Endothelial cell of umbilical vein (primary cell): ENCODE results near the gene JSRP1. TPM values are rescaled to one million over a fixed set of nuclear protein-coding genes. Genes with fewer than 3 reads are reported as not detected.

Experiments used
- BruUV-seq: library from RNA; stranded (reverse); fragments of 400-500 nt; replicated peaks from 2 replicates; lab custom pipeline; 2021; lab: Mats Ljungman, UMichigan
- CTCF ChIA-PET: fragments of 300-600, 350-600 bp; sonication (Branson Sonifier 250); formaldehyde crosslinking; loops from one replicate; lab custom pipeline; 2021; ENCODE audit warnings: antibody characterized with exemption, inconsistent platforms; lab: Charles Lee
- POLR2A ChIA-PET: fragments of 300-600, 350-600 bp; sonication (Branson Sonifier 250); formaldehyde crosslinking; loops from one replicate; lab custom pipeline; 2021; ENCODE audit warnings: antibody characterized with exemption, inconsistent platforms; lab: Charles Lee
- DNase-seq: peaks from one replicate; pipeline ENCODE4 v3.0.0-alpha.2; 2011; ENCODE audit warnings: low read depth, low spot score
- FAIRE-seq: peaks from 2 replicates; lab custom pipeline; 2011; peaks lifted over from hg19 to GRCh38; lab: Jason Lieb, UNC
- H2AFZ ChIP-seq: 2 replicates; pipeline ENCODE4 v1.6.0; 2012; ENCODE audit warnings: low read depth, low read length, control low read depth, inconsistent platforms
- H3K27ac ChIP-seq: 2 replicates; pipeline ENCODE4 v1.5.1; 2011; ENCODE audit warnings: low read depth, mild to moderate bottlenecking, control low read depth, low read length, moderate library complexity; ENCODE audit not compliant: insufficient read depth
- H3K27me3 ChIP-seq, 2 experiments: 2 replicates each; pipeline versions ENCODE4 v1.6.0 to v1.6.1; 2011; ENCODE audit warnings: low read length in 2 of 2, mixed read lengths in 1 of 2; ENCODE audit not compliant: control insufficient read depth in 2 of 2, insufficient read depth in 2 of 2
- H3K36me3 ChIP-seq, 2 experiments: 2 replicates in 1 of 2; 3 replicates in 1 of 2; pipeline ENCODE4 v1.5.1; 2011; ENCODE audit warnings: low read length in 2 of 2, mild to moderate bottlenecking in 1 of 2, moderate library complexity in 1 of 2; ENCODE audit not compliant: control insufficient read depth in 2 of 2, insufficient read depth in 2 of 2; ENCODE audit errors: extremely low read depth in 1 of 2
- H3K4me1 ChIP-seq: 3 replicates; pipeline ENCODE4 v1.5.1; 2011; ENCODE audit warnings: mild to moderate bottlenecking, low read length; ENCODE audit not compliant: control insufficient read depth, insufficient read depth; ENCODE audit errors: extremely low read depth
- H3K4me2 ChIP-seq: 2 replicates; pipeline ENCODE4 v1.6.1; 2011; ENCODE audit warnings: low read length, control low read depth, mixed read lengths; ENCODE audit not compliant: insufficient read depth
- H3K4me3 ChIP-seq, 3 experiments: fragments of 200-600 bp in 1 of 3; sonication (generic), shearing (Covaris generic) in 1 of 3; replicated peaks in 1 of 3; 2 replicates each; pipeline ENCODE4 v1.5.1; 2011 to 2016; ENCODE audit warnings: control low read depth in 3 of 3, low read length in 3 of 3, mild to moderate bottlenecking in 2 of 3, inconsistent platforms in 1 of 3, low read depth in 1 of 3, moderate library complexity in 1 of 3; ENCODE audit not compliant: insufficient read depth in 1 of 3
- H3K79me2 ChIP-seq: 2 replicates; pipeline ENCODE4 v1.6.0; 2012; ENCODE audit warnings: low read length, inconsistent platforms; ENCODE audit not compliant: control insufficient read depth, insufficient read depth
- H3K9ac ChIP-seq: replicated peaks from 2 replicates; pipeline ENCODE3; 2011; ENCODE audit warnings: low read length, control low read depth; ENCODE audit not compliant: insufficient read depth; ENCODE audit errors: extremely low read depth
- H3K9me1 ChIP-seq: replicated peaks from 3 replicates; pipeline ENCODE4 v1.6.0; 2011; ENCODE audit warnings: mild to moderate bottlenecking, low read length; ENCODE audit not compliant: control insufficient read depth, insufficient read depth; ENCODE audit errors: extremely low read depth
- H3K9me3 ChIP-seq: replicated peaks from 2 replicates; pipeline ENCODE4 v1.5.1; 2012; ENCODE audit warnings: low read length, inconsistent platforms; ENCODE audit not compliant: control insufficient read depth, insufficient read depth
- H4K20me1 ChIP-seq: replicated peaks from 2 replicates; pipeline ENCODE3; 2011; ENCODE audit warnings: mild to moderate bottlenecking, low read length; ENCODE audit not compliant: control insufficient read depth, insufficient read depth; ENCODE audit errors: extremely low read depth
- EZH2 ChIP-seq: IDR thresholded peaks from 2 replicates; pipeline ENCODE4 v1.6.1; 2012; ENCODE audit warnings: borderline replicate concordance, low read depth, mild to moderate bottlenecking, moderate library complexity, low read length, inconsistent platforms; ENCODE audit not compliant: severe bottlenecking
- FOS ChIP-seq: IDR thresholded peaks from 2 replicates; pipeline ENCODE4 v1.6.1; 2011; ENCODE audit warnings: mild to moderate bottlenecking, low read length, moderate library complexity, borderline replicate concordance; ENCODE audit not compliant: insufficient read depth
- GATA2 ChIP-seq: IDR thresholded peaks from 2 replicates; pipeline ENCODE4 v1.7.0; 2011; ENCODE audit warnings: low read depth, mild to moderate bottlenecking, moderate library complexity, mixed read lengths, low read length; ENCODE audit not compliant: insufficient read length, insufficient read depth
- JUN ChIP-seq: IDR thresholded peaks from 2 replicates; pipeline ENCODE4 v1.6.1; 2011; ENCODE audit warnings: borderline replicate concordance, low read depth; ENCODE audit not compliant: insufficient read length, insufficient read depth
- MYC ChIP-seq: IDR thresholded peaks from one replicate; pipeline ENCODE4 v1.6.1; 2011; ENCODE audit warnings: mild to moderate bottlenecking, low read depth, low read length
- POLR2A ChIP-seq: IDR thresholded peaks from 2 replicates; pipeline ENCODE4 v1.6.1; 2012; ENCODE audit warnings: low read depth, mild to moderate bottlenecking, control low read depth, low read length
- POLR2AphosphoS5 ChIP-seq: IDR thresholded peaks from 2 replicates; pipeline ENCODE4 v1.6.1; 2012; ENCODE audit warnings: low read depth, mild to moderate bottlenecking, control low read depth, low read length, moderate library complexity; ENCODE audit not compliant: insufficient read depth
- dilution Hi-C: fragments of 300-500 bp; cut with MboI; formaldehyde crosslinking; loops from one replicate; pipeline ENCODE4 v1.15.0; 2019; ENCODE audit warnings: low sequenced_read_pairs; ENCODE audit not compliant: extremely low pct_ligation_motif_present
- intact Hi-C: fragments of 100-400 bp; cut with micrococcal nuclease; formaldehyde crosslinking; loops from one replicate; pipeline ENCODE4 v1.10.0; 2022
- microRNA counts: library from miRNA; unstranded; fragments of <30 nt; microRNA quantifications from one replicate; lab custom pipeline; 2016
- microRNA-seq: library from miRNA; unstranded; fragments of <30 nt; microRNA quantifications from one replicate; pipeline ENCODE4 v1.2.0, GENCODE V29; 2021; ENCODE audit warnings: borderline number of aligned reads, borderline replicate concordance
- polyA plus RNA-seq, 4 experiments: library from polyadenylated mRNA; depleted of rRNA in 3 of 4; stranded (reverse) in 3 of 4; unstranded in 1 of 4; fragments of >200 nt; gene quantifications; 2 replicates each; pipeline versions ENCODE4 v1.2.1 to v1.2.3, GENCODE V29; 2011 to 2012; ENCODE audit warnings: missing spikeins in 1 of 4
- small RNA-seq: library from RNA; depleted of rRNA; stranded (forward); fragments of <200 nt; gene quantifications from one replicate; pipeline ENCODE3, GENCODE V24; 2012; ENCODE audit warnings: low replicate concordance, low read depth; ENCODE audit not compliant: insufficient read depth, insufficient read length
- total RNA-seq: library from RNA; stranded (reverse); gene quantifications from 2 replicates; pipeline ENCODE4 v1.2.3, GENCODE V29; 2021
- TF ChIP-seq, protein P1 (sequence below), 2 donors: IDR thresholded peaks; 1 replicate in 1 of 2; 2 replicates in 1 of 2; pipeline ENCODE4 v1.5.1; 2011; ENCODE audit warnings: low read length in 2 of 2, mild to moderate bottlenecking in 2 of 2, moderate library complexity in 2 of 2, control low read depth in 1 of 2, inconsistent platforms in 1 of 2, low read depth in 1 of 2; ENCODE audit not compliant: insufficient read depth in 1 of 2; ENCODE audit errors: extremely low read depth in 1 of 2
- TF ChIP-seq, protein P2 (sequence below): IDR thresholded peaks from 2 replicates; pipeline ENCODE4 v1.6.1; 2011; ENCODE audit not compliant: insufficient read depth, insufficient read length

The JSRP1 gene
- total and polyA plus RNA-seq, 2 donors (not counting 3 experiments of a cell fraction or from before 2014, with no cell fraction given), result not detected

DNA sequence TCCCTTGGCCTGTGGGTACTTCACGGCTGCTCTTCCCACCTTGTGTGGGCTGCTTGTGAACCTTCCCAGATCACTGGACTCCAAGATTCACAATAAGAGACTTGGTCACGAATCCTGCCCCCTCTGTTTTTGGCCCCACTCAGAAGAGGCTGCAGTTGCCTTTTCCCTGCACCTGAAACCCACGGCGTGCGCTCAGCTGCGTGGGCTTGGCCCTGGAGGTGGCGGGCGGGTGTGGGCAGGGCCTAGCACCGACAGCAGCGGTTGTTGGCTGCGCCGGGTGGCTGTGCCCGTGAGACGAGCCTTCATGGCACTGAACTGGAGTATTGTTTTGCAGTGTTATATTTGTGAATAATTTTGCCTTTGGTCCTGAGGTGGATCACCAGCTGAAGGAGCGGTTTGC is 53.9 kb downstream of the JSRP1 start:
- FAIRE-seq (no peak), DNase-seq (no peak)
- Histone ChIP-seq H3K4me3 (no peak overlapping the region), H3K4me2 (no peak overlapping the region), H3K36me3 (peaks cover 2 to 25% of the 10 kb centered on the region in 2 experiments), H3K79me2 (peaks cover 20% of the 10 kb centered on the region), H3K4me1 (no peaks in the 10 kb centered on the region), H4K20me1 (no peaks in the 10 kb centered on the region), H2AFZ (no peak overlapping the region), H3K9ac (no peak overlapping the region), H3K27ac (no peak overlapping the region), H3K27me3 (no peaks in the 10 kb centered on the region), H3K9me1 (no peaks in the 10 kb centered on the region), H3K9me3 (no peaks in the 10 kb centered on the region)
- TF ChIP-seq GATA2 (no peak), EZH2 (no peak), POLR2AphosphoS5 (no peak), JUN (no peak), FOS (no peak), POLR2A (no peak), MYC (no peak)
- TF ChIP-seq, protein P1, sequence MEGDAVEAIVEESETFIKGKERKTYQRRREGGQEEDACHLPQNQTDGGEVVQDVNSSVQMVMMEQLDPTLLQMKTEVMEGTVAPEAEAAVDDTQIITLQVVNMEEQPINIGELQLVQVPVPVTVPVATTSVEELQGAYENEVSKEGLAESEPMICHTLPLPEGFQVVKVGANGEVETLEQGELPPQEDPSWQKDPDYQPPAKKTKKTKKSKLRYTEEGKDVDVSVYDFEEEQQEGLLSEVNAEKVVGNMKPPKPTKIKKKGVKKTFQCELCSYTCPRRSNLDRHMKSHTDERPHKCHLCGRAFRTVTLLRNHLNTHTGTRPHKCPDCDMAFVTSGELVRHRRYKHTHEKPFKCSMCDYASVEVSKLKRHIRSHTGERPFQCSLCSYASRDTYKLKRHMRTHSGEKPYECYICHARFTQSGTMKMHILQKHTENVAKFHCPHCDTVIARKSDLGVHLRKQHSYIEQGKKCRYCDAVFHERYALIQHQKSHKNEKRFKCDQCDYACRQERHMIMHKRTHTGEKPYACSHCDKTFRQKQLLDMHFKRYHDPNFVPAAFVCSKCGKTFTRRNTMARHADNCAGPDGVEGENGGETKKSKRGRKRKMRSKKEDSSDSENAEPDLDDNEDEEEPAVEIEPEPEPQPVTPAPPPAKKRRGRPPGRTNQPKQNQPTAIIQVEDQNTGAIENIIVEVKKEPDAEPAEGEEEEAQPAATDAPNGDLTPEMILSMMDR (IDR thresholded peaks at IDR 0.05; ENCODE audit: extremely low read depth in 1 of 2, insufficient read depth in 1 of 2, low read depth in 1 of 2, low read length in 2 of 2), result no peak
- TF ChIP-seq, protein P2, sequence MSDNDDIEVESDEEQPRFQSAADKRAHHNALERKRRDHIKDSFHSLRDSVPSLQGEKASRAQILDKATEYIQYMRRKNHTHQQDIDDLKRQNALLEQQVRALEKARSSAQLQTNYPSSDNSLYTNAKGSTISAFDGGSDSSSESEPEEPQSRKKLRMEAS, result no peak
- BruUV-seq, result no TSS peak
- dilution Hi-C loops (no loop called here), intact Hi-C loops (no loop called here)
- CTCF ChIA-PET, result interaction anchor here (0.8 kb wide), 1 partner anchor 46 kb away, joined by 4 read pairs; no protein-coding TSS in a partner anchor
- POLR2A ChIA-PET, result no interaction called here

MicroRNA genes within 50 kb of the gene (microRNA counts, 767-probe panel; counts per million panel counts)
- microRNA hsa-miR-1227 (lab: Ali Mortazavi, UCI), result 723 counts per million, percentile 96 among the panel's probes with 10 or more counts

Small RNAs within 50 kb of the gene (microRNA-seq; reads per million reads assigned to microRNA genes)
- gene MIR1227, result 3.1 reads per million
- gene MIR4321, result not detected

Small RNAs within 50 kb of the gene (small RNA-seq; reads per million reads assigned to genes)
- not detected for gene MIR1227

Other genes with a start within 250 kb of the JSRP1 start
- gene BTBD2, start 240.7 kb downstream of the JSRP1 start, total RNA-seq, result 73.1 and 78.2 TPM in 2 replicates
- gene BTBD2, start 240.7 kb downstream of the JSRP1 start, polyA plus RNA-seq, result 59.2 and 76.1 TPM in 2 replicates
- gene MKNK2, start 205.2 kb downstream of the JSRP1 start, total RNA-seq, result 86.1 and 87.5 TPM in 2 replicates
- gene MKNK2, start 205.2 kb downstream of the JSRP1 start, polyA plus RNA-seq, result 65.1 and 96.2 TPM in 2 replicates
- 52.4 and 59.7 TPM in 2 replicates for gene MOB3A, start 160.1 kb downstream of the JSRP1 start, total RNA-seq
- gene MOB3A, start 160.1 kb downstream of the JSRP1 start, polyA plus RNA-seq, result 46.5 and 50.7 TPM in 2 replicates
- gene IZUMO4, start 159.5 kb downstream of the JSRP1 start, total RNA-seq, result 1.1 and 2.0 TPM in 2 replicates
- 2.0 and 3.2 TPM in 2 replicates for gene IZUMO4, start 159.5 kb downstream of the JSRP1 start, polyA plus RNA-seq
- 137 and 143 TPM in 2 replicates for gene AP3D1, start 104.9 kb downstream of the JSRP1 start, total RNA-seq
- gene AP3D1, start 104.9 kb downstream of the JSRP1 start, polyA plus RNA-seq, result 123 and 130 TPM in 2 replicates
- gene DOT1L, start 92.5 kb downstream of the JSRP1 start, total RNA-seq, result 42.0 and 47.0 TPM in 2 replicates
- 7.6 and 7.7 TPM in 2 replicates for gene DOT1L, start 92.5 kb downstream of the JSRP1 start, polyA plus RNA-seq
- 73.4 and 82.4 TPM in 2 replicates for gene PLEKHJ1, start 20.1 kb downstream of the JSRP1 start, total RNA-seq
- gene PLEKHJ1, start 20.1 kb downstream of the JSRP1 start, polyA plus RNA-seq, result 115 and 125 TPM in 2 replicates
- 140 and 164 TPM in 2 replicates for gene SF3A2, start 19.6 kb downstream of the JSRP1 start, total RNA-seq
- gene SF3A2, start 19.6 kb downstream of the JSRP1 start, polyA plus RNA-seq, result 19.1 and 21.5 TPM in 2 replicates
- 7.5 and 9.6 TPM in 2 replicates for gene AMH, start 7.1 kb downstream of the JSRP1 start, total RNA-seq
- 3.3 and 4.3 TPM in 2 replicates for gene AMH, start 7.1 kb downstream of the JSRP1 start, polyA plus RNA-seq
- not detected in 2 replicates for gene PEAK3, start 25.8 kb upstream of the JSRP1 start, total RNA-seq
- 0.03 TPM in 1 of 2 replicates, not detected in the other for gene PEAK3, start 25.8 kb upstream of the JSRP1 start, polyA plus RNA-seq
- gene LINGO3, start 51.7 kb upstream of the JSRP1 start, total RNA-seq, result not detected in 2 replicates
- gene LINGO3, start 51.7 kb upstream of the JSRP1 start, polyA plus RNA-seq, result not detected in 2 replicates
- 124 and 131 TPM in 2 replicates for gene LSM7, start 72.2 kb upstream of the JSRP1 start, total RNA-seq
- 673 and 777 TPM in 2 replicates for gene LSM7, start 72.2 kb upstream of the JSRP1 start, polyA plus RNA-seq
- gene SPPL2B, start 72.3 kb upstream of the JSRP1 start, total RNA-seq, result 59.8 and 62.7 TPM in 2 replicates
- gene SPPL2B, start 72.3 kb upstream of the JSRP1 start, polyA plus RNA-seq, result 60.7 and 72.8 TPM in 2 replicates
- gene TMPRSS9, start 103.8 kb upstream of the JSRP1 start, total RNA-seq, result not detected in 2 replicates
- not detected in 2 replicates for gene TMPRSS9, start 103.8 kb upstream of the JSRP1 start, polyA plus RNA-seq
- 148 and 160 TPM in 2 replicates for gene TIMM13, start 171.2 kb upstream of the JSRP1 start, total RNA-seq
- gene TIMM13, start 171.2 kb upstream of the JSRP1 start, polyA plus RNA-seq, result 154 and 217 TPM in 2 replicates
- 147 and 153 TPM in 2 replicates for gene LMNB2, start 200.5 kb upstream of the JSRP1 start, total RNA-seq
- 176 and 203 TPM in 2 replicates for gene LMNB2, start 200.5 kb upstream of the JSRP1 start, polyA plus RNA-seq
- 61.3 and 75.9 TPM in 2 replicates for gene GADD45B, start 219.7 kb upstream of the JSRP1 start, total RNA-seq
- gene GADD45B, start 219.7 kb upstream of the JSRP1 start, polyA plus RNA-seq, result 249 and 267 TPM in 2 replicates